ENCODE results near the gene LGALS7.
"Not testable (repeated sequence)": the region's sequence is repeated elsewhere in the genome, so short reads cannot be mapped to it uniquely, and the experiment has no call there.

LGALS7 gene

DNA sequence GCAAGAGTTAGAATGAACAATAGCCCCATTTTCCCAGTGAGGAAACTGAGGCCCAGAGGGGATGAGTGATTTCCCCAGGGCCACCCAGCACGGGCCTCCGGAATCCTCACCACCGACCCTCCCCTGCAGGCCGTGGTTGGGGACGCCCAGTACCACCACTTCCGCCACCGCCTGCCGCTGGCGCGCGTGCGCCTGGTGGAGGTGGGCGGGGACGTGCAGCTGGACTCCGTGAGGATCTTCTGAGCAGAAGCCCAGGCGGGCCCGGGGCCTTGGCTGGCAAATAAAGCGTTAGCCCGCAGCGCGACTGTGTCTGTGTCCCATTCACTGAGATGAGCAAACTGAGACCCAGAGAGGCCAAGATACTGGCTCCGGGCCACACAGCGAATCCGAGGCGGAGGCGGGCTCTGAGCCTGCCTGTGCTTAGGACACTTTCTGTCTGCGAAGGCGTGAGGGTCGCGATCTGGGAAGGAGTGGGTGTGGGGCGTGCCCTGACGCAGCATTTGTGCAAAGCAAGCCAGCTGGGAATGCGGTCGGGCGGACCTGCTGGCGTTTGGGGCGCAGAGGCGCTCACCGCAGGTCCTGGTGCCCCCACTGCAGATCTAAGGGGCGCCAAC, 18.2 kb upstream of the LGALS7 start:
- H3K4me1 Mint-ChIP-seq, H3K27me3 Mint-ChIP-seq, DNase-seq, H3K36me3 Mint-ChIP-seq, H3K4me3 Mint-ChIP-seq, H3K9me3 Mint-ChIP-seq, H3K27ac Mint-ChIP-seq: not testable (repeated sequence)
- peak; percentile 90 to 92 for ATAC-seq (replicated peaks)

DNA sequence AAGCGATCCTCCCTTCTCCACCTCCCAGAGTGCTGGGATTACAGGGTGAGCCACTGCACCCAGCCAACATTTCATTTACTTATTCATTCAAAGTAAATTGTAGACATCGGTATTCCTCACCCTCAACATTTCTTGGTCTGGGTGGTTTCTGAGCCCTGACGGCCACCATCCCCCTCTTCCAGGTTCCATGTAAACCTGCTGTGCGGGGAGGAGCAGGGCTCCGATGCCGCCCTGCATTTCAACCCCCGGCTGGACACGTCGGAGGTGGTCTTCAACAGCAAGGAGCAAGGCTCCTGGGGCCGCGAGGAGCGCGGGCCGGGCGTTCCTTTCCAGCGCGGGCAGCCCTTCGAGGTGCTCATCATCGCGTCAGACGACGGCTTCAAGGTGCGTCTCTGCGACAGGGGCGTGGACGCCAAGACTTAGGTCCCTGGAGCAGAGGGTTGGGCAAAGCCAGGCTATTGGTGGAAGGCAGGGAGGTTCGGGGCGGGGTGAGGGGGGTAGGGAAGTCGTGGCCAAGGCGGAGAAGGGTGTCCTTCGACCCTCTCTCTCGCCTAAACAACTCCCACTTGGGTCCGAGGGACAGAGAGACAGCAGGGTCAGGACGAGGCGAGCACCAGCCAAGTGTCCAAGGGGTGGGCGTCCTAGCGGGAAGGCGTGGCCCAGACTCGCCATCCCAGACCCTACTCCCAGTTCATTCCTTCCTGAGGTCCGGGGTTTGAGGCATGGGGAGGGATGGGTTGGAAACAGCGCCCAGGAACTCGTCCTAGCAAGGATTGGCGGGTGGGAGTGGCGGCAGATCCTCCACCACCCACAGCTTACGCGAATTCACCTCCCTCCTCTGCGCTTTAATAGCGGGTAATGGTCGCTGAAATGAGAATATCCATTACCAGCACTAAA, 17.4 kb upstream of the LGALS7 start:
- not testable (repeated sequence) for H3K36me3 Mint-ChIP-seq; H3K4me3 Mint-ChIP-seq; DNase-seq; H3K27me3 Mint-ChIP-seq; H3K27ac Mint-ChIP-seq; ATAC-seq (replicated peaks); H3K4me1 Mint-ChIP-seq; H3K9me3 Mint-ChIP-seq

DNA sequence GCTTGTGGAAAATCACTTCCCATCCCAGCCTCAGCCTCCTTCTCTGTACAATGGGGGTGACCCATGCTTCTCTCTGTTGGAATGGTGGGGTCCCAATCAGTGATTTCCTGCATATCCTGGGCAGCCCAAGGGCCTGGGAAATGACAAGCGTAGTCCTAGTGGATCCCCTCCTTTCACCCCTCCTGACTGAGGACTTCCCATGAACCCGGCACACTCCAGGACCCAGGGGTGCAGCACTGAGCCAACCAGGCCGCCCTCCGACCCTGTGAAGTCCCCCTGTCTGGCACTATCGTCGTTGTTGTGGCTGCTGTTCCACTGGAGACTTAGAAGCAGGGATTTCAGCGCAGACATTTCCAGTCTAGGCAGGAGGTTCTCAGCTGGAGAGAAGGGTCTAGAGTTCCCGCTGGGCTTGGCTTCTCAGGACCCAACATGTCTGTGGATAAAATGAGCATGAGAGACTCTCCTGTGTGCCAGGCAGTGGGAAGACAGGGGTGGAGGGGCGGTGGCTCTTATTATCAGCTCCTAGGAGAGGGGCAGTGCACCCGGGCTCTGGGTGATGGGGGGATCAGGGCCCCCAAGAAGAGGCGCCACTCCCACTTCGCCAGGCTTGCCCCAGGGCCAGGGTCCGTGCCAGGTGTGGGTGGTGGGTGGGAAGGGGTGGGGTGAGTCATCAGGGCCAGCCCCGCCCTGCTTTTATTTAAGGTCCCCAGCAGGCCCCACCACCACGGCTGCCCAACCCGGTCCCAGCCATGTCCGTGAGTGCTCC, 15.3 kb upstream of the LGALS7 start, which contains the start of gene LGALS7B:
Gene LGALS7B, plus strand, starts transcription at position 723 of the 766 bp plus-strand sequence. Its CDS starts 27 bp downstream, at position 750.
- H3K4me1 Mint-ChIP-seq, result peaks cover 0 to 1% of the 10 kb centered on the region in 2 donors
- H3K27me3 Mint-ChIP-seq, result no peaks in the 10 kb centered on the region
- H3K4me3 Mint-ChIP-seq, result no peak within 1 kb of the TSS
- H3K9me3 Mint-ChIP-seq, result no peaks in the 10 kb centered on the region
- no peaks in the 10 kb centered on the region for H3K36me3 Mint-ChIP-seq
- DNase-seq (no peak), ATAC-seq (replicated peaks) (no peak)
- no peak within 1 kb of the TSS for H3K27ac Mint-ChIP-seq

DNA sequence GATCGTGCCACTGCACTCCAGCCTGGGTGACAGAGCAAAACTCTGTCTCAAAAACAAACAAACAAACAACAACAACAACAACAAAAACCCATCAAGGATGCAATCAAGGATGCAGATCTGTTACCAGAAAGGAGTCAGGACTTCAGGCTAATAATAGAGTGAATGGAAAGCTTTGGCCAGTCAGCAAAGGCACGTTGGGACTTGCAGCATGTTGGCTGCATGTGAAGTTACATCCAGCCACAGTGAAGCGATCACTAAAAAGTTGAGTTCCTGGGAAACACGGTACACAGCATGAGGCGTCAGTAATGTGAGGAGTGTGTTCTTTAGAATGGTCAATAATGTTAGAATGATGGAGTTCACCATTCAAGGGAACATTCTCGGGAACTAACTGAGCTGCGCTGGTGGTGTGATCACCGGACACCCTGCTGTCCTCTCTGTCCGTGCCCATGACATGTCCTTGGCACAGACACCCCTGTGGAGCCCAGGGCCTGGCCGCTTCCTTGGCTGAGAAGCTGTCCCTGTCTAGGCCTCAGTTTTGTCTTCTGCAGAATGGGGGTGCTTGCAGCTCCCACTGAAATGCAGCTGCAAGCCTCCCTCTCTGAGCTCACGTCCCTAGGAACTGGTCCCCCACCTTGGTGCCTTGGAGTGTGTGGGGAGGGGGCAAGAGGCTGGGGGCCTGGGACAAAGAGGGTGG, 13.4 kb upstream of the LGALS7 start:
- DNase-seq, result no peak

DNA sequence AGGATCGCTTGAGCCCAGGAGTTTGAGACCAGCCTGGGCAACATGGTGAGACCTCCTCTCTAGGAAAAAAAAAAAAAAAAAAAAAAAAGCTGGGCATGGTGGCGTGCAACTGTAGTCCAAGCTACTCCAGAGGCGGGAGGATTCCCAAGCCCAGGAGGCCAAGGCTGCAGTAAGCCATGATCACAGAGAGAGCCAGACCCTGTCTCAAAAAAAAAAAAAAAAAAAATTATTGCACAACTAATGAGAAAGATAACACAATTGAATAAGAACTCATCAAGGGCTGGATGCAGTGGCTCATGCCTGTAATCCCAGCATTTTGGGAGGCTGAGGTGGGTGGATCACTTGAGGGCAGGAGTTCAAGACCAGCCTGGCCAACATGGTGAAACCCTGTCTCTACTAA, 12.7 kb upstream of the LGALS7 start:
- not testable (repeated sequence) for H3K27me3 Mint-ChIP-seq; H3K4me3 Mint-ChIP-seq; ATAC-seq (replicated peaks); H3K36me3 Mint-ChIP-seq; H3K27ac Mint-ChIP-seq; H3K9me3 Mint-ChIP-seq; H3K4me1 Mint-ChIP-seq; DNase-seq

More for the DNA sequence above, 13.4 kb upstream of the LGALS7 start:
- Mint-ChIP-seq H3K4me3 (no peak overlapping the region), H3K36me3 (no peaks in the 10 kb centered on the region), H3K27ac (no peak overlapping the region), H3K9me3 (no peaks in the 10 kb centered on the region), H3K27me3 (peaks cover under 1 to 1% of the 10 kb centered on the region in 2 donors), H3K4me1 (peaks cover 0 to 1% of the 10 kb centered on the region in 2 donors)
- no peak for ATAC-seq (replicated peaks)

DNA sequence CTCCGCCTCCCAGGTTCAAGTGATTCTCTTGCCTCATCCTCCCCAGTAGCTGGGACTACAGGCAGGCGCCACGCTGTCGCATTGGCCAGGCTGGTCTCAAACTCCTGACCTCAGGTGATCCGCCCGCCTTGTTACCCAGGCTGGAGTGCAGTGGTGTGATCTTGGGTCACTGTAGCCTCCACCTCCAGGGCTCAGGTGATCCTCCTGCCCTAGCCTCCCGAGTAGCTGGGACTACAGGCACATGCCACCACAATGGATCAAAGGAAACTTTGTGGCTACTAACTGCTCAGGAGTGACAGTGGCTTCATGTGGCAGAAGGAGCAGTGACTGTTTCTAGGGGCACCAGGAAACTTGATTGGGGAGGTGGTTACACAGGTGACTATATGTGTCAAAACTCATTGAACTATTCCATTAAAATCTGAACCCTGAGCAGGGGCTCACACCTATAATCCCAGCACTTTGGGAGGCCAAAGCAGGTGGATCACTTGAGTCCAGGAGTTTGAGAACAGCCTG, 11.9 kb upstream of the LGALS7 start:
- no peak for ATAC-seq (replicated peaks)
- peaks cover 0 to 1% of the 10 kb centered on the region in 2 donors for H3K4me1 Mint-ChIP-seq
- no peaks in the 10 kb centered on the region for H3K9me3 Mint-ChIP-seq
- no peak for DNase-seq
- H3K4me3 Mint-ChIP-seq, result no peak overlapping the region
- H3K27ac Mint-ChIP-seq, result no peak overlapping the region
- peaks cover 4 to 6% of the 10 kb centered on the region in 2 donors for H3K27me3 Mint-ChIP-seq
- H3K36me3 Mint-ChIP-seq, result no peaks in the 10 kb centered on the region

DNA sequence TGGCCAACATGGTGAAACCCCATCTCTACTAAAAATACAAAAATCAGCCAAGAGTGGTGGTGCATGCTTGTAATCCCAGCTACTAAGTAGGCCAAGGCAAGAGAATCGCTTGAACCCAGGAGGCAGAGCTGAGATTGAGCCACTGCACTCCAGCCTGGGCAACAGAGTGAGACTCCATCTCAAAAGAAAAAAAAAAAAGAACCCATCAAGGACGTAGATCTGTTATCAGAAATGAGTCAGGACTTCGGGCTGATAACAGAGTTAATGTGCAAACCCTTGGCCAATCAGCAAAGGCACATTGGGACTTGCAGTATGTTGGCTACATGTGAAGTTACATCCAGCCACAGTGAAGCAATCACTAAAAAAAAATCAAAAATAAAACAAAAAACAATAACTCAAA, 10.9 kb upstream of the LGALS7 start:
- H3K4me1 Mint-ChIP-seq, result peaks cover 0 to 1% of the 10 kb centered on the region in 2 donors
- DNase-seq (no peak), ATAC-seq (replicated peaks) (no peak)
- H3K36me3 Mint-ChIP-seq, result no peaks in the 10 kb centered on the region
- no peak overlapping the region for H3K27ac Mint-ChIP-seq
- H3K4me3 Mint-ChIP-seq, result no peak overlapping the region
- H3K27me3 Mint-ChIP-seq, result peaks cover 4 to 6% of the 10 kb centered on the region in 2 donors
- no peaks in the 10 kb centered on the region for H3K9me3 Mint-ChIP-seq

DNA sequence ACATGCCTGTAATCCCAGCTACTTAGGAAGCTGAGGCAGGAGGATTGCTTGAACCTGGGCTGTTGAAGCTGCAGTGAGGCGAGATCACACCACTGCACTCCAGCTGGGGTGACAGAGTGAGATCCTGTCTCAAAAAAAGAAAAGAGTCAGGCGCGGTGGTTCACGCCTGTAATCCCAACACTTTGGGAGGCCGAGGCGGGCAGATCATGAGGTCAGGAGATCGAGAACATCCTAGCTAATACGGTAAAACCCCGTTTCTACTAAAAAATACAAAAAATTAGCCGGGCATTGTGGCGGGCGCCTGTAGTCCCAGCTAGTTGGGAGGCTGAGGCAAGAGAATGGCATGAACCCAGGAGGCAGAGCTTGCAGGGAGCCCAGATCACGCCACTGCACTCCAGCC, 8.9 kb upstream of the LGALS7 start:
- not testable (repeated sequence) for H3K27ac Mint-ChIP-seq; ATAC-seq (replicated peaks); DNase-seq; H3K4me3 Mint-ChIP-seq; H3K27me3 Mint-ChIP-seq; H3K9me3 Mint-ChIP-seq; H3K36me3 Mint-ChIP-seq; H3K4me1 Mint-ChIP-seq

DNA sequence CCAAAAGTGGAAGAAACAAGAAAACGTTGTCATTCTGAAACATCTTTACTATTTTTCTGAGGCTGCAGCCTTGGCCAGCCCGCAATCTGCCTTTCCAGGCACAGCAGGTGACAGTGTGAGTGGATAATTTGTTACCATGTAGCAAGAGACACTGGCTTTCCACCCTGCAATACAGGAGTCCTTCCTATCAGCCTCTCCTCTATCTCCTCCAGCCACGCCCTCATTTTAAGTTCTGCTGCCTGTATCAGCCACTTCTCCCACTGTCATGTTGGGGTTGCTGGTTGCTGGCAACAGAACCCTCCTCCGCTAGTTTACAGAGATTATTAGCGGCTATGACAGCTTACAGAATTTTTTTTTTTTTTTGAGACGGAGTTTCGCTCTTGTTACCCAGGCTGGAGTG, 7.7 kb upstream of the LGALS7 start:
- Mint-ChIP-seq H3K4me3 (no peak overlapping the region), H3K4me1 (peaks cover 0 to 1% of the 10 kb centered on the region in 2 donors), H3K27me3 (peaks cover 6 to 10% of the 10 kb centered on the region in 2 donors), H3K9me3 (no peaks in the 10 kb centered on the region), H3K36me3 (no peaks in the 10 kb centered on the region), H3K27ac (no peak overlapping the region)
- ATAC-seq (replicated peaks), result no peak
- DNase-seq, result no peak

DNA sequence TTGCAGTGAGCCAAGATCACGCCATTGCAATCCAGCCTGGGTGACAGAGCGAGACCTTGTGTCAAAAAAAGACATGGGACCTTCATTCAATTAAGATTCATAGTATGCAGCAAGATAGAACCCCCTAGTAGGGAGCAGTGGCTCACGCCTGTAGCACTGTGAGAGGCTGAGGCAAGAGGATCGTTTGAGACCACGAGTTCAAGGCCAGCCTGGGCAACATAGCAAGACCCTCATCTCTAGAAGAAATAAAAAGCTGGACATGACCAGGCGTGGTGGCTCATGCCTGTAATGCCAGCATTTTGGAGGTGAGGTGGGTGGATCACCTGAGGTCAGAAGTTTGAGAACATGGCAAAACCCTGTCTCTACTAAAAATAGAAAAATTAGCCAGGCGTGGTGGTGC, 7.1 kb upstream of the LGALS7 start:
- H3K4me1 Mint-ChIP-seq, result peaks cover 0 to 1% of the 10 kb centered on the region in 2 donors
- H3K27ac Mint-ChIP-seq, result no peak overlapping the region
- no peaks in the 10 kb centered on the region for H3K9me3 Mint-ChIP-seq
- ATAC-seq (replicated peaks), result no peak
- DNase-seq, result no peak
- peaks cover 6 to 10% of the 10 kb centered on the region in 2 donors for H3K27me3 Mint-ChIP-seq
- H3K4me3 Mint-ChIP-seq, result no peak overlapping the region
- H3K36me3 Mint-ChIP-seq, result no peaks in the 10 kb centered on the region

DNA sequence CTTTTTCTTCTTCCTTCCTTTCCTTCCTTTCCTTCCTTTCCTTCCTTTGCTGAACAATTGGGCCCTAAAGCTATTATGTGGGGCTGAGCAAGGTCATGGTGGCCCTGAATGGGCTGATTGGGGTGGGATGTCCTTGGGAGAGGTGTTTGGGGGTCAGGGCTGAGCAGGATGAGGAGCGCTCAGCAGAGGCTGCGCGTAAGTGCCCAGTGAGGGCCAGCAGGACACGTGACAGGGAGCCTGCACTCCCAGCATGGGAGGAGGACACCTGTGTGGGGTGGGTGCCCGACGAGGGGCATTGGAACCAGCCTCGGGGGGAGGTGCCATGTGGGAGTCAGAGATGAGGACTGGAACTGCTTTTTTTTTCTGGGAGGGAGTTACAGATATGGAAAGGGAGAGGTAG, 5.4 kb upstream of the LGALS7 start:
- no peak for DNase-seq
- no peaks in the 10 kb centered on the region for H3K9me3 Mint-ChIP-seq
- H3K27ac Mint-ChIP-seq, result no peak overlapping the region
- H3K4me3 Mint-ChIP-seq, result no peak overlapping the region
- peaks cover 6 to 10% of the 10 kb centered on the region in 2 donors for H3K27me3 Mint-ChIP-seq
- H3K4me1 Mint-ChIP-seq, result peaks cover 0 to 1% of the 10 kb centered on the region in 2 donors
- ATAC-seq (replicated peaks), result no peak
- no peaks in the 10 kb centered on the region for H3K36me3 Mint-ChIP-seq

DNA sequence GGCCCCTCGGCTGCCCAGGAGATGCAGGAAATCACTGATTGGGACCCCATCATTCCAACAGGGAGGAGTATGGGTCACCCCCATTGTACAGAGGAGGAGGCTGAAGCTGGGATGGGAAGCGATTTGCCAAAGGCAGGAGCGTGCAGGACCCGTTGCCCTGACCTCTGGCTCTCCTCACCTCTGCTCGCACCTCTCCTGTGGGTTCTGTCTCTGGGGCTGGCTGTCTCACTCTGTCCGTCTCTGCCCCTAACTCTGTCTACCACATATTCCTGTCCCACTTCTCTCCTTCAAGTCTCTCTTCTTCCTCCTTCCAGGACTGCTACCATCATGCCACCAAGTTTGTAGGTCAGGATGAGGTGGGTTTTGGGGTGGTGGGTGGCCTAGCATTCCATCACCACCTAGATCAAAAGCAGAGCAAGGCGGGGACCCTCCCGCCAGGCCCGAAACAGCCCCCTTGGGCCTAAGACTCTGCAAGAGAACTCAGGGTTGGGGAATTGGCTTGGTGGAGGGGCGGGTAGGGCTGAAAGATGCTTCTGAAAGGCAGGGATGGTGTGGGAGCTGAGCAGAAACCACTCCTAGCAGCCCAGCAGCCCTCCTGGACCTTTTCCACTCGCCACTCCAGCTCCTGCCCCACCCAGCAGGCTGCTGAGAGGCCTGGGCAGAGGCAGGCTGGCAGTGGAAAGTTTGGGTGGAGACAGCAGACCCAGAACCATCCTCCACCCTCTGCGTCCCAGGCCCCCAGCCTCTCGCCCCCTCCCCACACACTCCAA, 1.0 kb upstream of the LGALS7 start:
- ATAC-seq (replicated peaks) (no peak), DNase-seq (no peak)
- H3K4me1 Mint-ChIP-seq, result peaks cover 2 to 5% of the 10 kb centered on the region in 2 donors
- H3K9me3 Mint-ChIP-seq, result no peaks in the 10 kb centered on the region
- peaks cover 0 to 5% of the 10 kb centered on the region in 2 donors for H3K27me3 Mint-ChIP-seq
- no peak overlapping the region for H3K4me3 Mint-ChIP-seq
- no peaks in the 10 kb centered on the region for H3K36me3 Mint-ChIP-seq
- no peak overlapping the region for H3K27ac Mint-ChIP-seq

DNA sequence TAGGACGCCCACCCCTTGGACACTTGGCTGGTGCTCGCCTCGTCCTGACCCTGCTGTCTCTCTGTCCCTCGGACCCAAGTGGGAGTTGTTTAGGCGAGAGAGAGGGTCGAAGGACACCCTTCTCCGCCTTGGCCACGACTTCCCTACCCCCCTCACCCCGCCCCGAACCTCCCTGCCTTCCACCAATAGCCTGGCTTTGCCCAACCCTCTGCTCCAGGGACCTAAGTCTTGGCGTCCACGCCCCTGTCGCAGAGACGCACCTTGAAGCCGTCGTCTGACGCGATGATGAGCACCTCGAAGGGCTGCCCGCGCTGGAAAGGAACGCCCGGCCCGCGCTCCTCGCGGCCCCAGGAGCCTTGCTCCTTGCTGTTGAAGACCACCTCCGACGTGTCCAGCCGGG, 1.7 kb downstream of the LGALS7 start:
- not testable (repeated sequence) for DNase-seq; H3K27ac Mint-ChIP-seq; H3K4me1 Mint-ChIP-seq; H3K9me3 Mint-ChIP-seq; H3K36me3 Mint-ChIP-seq; H3K27me3 Mint-ChIP-seq; ATAC-seq (replicated peaks); H3K4me3 Mint-ChIP-seq

Data from stimulated activated naive B cell treated with anti-CD40 and anti-IgM and Interleukin-4, amounts not matched to agents 10 μg/mL and 1 μg/mL and 100 μg/mL, for 72 hours (primary cell).